Measurements from ENCODE around the gene OR5B17.

OR5B17 gene

GRCh38 chr11:58318532-58318931, 40.3 kb downstream of the OR5B17 start:
- Histone ChIP-seq H3K4me2 (ENCODE audit: low read length) (no peak overlapping the region), H3K36me3 (ENCODE audit: insufficient read depth, low read length) (no peaks in the 10 kb centered on the region), H3K9ac (ENCODE audit: low read depth, low read length) (no peak overlapping the region), H3K27me3 (ENCODE audit: control insufficient read depth, insufficient read depth, low read length) (no peaks in the 10 kb centered on the region), H3K4me3 (ENCODE audit: low read length) (no peak overlapping the region), H3K4me1 (ENCODE audit: control insufficient read depth, insufficient read depth, low read length) (peaks cover 20% of the 10 kb centered on the region), H3K9me3 (replicated peaks; ENCODE audit: low read length) (no peaks in the 10 kb centered on the region)

GRCh38 chr11:58316142-58316541, 42.7 kb downstream of the OR5B17 start:
- peaks cover 20% of the 10 kb centered on the region for H3K4me1 ChIP-seq (ENCODE audit: control insufficient read depth, insufficient read depth, low read length)
- H3K4me3 ChIP-seq (ENCODE audit: low read length), result no peak overlapping the region
- no peak overlapping the region for H3K4me2 ChIP-seq (ENCODE audit: low read length)
- H3K36me3 ChIP-seq (ENCODE audit: insufficient read depth, low read length), result no peaks in the 10 kb centered on the region
- H3K9ac ChIP-seq (ENCODE audit: low read depth, low read length), result no peak overlapping the region
- no peaks in the 10 kb centered on the region for H3K9me3 ChIP-seq (replicated peaks; ENCODE audit: low read length)
- H3K27me3 ChIP-seq (ENCODE audit: control insufficient read depth, insufficient read depth, low read length), result no peaks in the 10 kb centered on the region
